Measurements from ENCODE around the gene MAP2K2.
"Not testable (repeated sequence)": the region's sequence is repeated elsewhere in the genome, so short reads cannot be mapped to it uniquely, and the experiment has no call there.

The MAP2K2 gene

DNA sequence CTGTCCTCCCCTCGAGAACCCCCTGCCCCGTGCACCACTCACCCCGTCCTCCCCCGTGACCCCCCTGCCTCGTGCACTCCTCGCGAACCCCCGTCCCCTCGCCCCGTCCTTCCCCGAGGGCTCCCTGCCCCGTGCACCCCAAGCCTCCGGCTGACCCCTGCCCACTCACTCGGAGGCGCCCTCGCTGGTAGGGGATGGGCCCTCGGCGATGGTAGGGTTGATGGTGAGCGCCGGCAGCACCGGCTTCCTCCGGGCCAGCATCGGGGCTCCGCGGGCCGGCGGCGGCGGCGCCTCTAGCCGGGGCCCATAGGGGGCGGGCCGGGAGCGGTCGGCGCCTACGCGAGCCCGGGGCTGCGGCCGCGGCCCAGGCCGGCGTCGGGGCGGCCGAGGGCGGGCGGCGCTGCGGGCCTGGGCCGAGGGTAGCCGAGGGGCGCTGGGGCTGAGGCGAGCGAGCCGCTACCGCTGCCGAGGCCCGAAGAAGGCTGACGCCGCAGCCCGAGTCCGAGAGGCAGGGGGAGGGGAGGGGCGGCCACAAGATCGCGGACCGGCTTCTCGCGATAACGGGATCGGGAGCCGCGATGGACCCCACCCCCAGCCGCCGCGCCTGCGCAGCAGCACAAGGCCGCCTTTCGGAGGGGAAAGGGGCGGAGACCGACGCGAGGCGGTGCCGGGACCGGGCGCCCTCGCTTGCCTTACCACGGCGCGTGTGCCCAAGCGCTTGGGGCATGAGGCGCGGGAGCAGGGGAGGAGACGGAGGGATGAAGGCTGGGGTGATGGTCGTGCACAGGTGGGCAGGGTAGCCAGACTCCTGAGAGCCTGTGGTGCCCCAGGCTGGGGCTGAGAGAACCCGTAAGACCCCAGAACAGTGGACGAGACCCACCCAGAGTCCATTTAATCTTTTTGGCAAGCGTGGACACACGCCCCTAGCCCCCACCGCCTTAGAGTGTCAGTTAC is at the start of gene MAP2K2:
Gene MAP2K2, minus strand, starts transcription at position 508 of the 954 bp plus-strand sequence. Its CDS starts 247 bp downstream, at position 261.
- peak; percentile 86 for DNase-seq (ENCODE audit: low read depth)
- peak within 1 kb of the TSS; percentile 85 for H3K4me3 ChIP-seq (ENCODE audit: control insufficient read depth, low read depth, low read length)
- TF ChIP-seq, protein P1, sequence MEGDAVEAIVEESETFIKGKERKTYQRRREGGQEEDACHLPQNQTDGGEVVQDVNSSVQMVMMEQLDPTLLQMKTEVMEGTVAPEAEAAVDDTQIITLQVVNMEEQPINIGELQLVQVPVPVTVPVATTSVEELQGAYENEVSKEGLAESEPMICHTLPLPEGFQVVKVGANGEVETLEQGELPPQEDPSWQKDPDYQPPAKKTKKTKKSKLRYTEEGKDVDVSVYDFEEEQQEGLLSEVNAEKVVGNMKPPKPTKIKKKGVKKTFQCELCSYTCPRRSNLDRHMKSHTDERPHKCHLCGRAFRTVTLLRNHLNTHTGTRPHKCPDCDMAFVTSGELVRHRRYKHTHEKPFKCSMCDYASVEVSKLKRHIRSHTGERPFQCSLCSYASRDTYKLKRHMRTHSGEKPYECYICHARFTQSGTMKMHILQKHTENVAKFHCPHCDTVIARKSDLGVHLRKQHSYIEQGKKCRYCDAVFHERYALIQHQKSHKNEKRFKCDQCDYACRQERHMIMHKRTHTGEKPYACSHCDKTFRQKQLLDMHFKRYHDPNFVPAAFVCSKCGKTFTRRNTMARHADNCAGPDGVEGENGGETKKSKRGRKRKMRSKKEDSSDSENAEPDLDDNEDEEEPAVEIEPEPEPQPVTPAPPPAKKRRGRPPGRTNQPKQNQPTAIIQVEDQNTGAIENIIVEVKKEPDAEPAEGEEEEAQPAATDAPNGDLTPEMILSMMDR (conservative IDR thresholded peaks at IDR 0.05; ENCODE audit: control insufficient read depth, insufficient read depth, low read depth, low read length), result no peak

DNA sequence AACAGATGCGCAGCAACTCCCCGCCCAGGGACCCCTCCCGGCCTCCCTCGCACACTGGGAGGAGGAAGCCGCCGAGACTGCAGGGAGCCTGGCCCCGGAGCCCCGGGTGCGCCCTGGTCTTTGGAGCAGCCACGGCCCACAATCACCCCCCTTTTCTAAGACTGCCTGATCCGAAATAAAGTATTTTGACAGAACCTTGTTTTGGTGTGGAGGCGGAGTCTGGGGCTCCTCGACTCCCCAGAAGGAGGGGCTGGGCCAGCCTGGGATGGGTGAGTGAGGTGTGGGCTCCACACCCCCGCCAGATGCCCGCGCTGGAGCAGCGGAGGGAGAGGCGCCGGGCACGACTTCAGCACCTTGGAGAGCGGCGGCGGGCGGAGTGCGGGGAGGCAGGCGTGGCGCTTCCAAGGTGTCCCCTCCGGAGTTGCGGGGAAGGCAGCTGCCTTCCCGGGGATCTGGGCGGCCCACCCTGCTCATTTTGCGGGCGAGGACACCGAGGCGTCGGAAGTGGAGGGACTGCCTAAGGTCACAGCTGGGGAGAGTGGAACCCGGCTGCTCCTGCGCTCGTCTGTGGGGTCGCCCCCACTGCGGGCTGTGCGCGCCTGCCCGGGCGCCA is 49.0 kb upstream of the MAP2K2 start:
- H3K4me3 ChIP-seq (ENCODE audit: control insufficient read depth, low read depth, low read length), result no peak overlapping the region
- DNase-seq (ENCODE audit: low read depth), result no peak
- TF ChIP-seq, protein P1 (conservative IDR thresholded peaks at IDR 0.05; ENCODE audit: control insufficient read depth, insufficient read depth, low read depth, low read length), result no peak

DNA sequence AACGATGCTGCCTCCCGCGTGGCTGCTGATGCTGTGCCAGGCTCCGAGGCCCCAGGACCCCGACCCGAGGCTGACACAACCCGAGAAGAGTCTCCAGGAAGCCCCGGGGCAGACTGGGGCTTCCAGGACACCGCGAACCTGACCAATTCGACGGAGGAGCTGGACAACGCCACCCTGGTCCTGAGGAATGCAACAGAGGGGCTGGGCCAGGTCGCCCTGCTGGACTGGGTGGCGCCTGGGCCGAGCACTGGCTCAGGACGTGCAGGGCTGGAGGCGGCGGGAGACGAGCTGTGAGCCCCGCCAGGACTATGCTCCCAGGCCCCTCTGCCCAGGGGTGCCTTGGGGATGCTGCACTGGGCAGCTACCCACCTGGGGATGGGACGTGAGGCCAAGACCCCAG is 47.8 kb upstream of the MAP2K2 start:
- TF ChIP-seq, protein P1 (conservative IDR thresholded peaks at IDR 0.05; ENCODE audit: control insufficient read depth, insufficient read depth, low read depth, low read length), result no peak
- DNase-seq (ENCODE audit: low read depth), result no peak
- H3K4me3 ChIP-seq (ENCODE audit: control insufficient read depth, low read depth, low read length), result no peak overlapping the region

DNA sequence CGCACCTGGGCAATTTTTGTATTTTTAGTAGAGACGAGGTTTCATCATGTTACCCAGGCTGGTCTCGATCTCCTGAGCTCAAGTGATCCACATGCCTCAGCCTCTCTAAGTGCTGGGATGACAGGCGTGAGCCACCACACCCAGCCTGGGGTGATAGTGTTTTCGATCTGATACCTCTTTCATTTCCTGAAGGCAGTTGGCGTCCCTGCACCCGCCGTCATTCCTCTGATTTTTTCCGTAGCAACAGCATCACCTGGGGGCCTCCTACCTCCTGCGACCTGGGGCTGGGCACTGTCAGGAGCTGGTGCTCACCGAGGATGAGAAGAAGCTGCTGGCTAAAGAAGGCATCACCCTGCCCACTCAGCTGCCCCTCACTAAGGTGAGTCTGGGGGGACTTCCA is 40.3 kb upstream of the MAP2K2 start:
- TF ChIP-seq, protein P1 (conservative IDR thresholded peaks at IDR 0.05; ENCODE audit: control insufficient read depth, insufficient read depth, low read depth, low read length), result no peak
- H3K4me3 ChIP-seq (ENCODE audit: control insufficient read depth, low read depth, low read length), result no peak overlapping the region
- DNase-seq (ENCODE audit: low read depth), result no peak

DNA sequence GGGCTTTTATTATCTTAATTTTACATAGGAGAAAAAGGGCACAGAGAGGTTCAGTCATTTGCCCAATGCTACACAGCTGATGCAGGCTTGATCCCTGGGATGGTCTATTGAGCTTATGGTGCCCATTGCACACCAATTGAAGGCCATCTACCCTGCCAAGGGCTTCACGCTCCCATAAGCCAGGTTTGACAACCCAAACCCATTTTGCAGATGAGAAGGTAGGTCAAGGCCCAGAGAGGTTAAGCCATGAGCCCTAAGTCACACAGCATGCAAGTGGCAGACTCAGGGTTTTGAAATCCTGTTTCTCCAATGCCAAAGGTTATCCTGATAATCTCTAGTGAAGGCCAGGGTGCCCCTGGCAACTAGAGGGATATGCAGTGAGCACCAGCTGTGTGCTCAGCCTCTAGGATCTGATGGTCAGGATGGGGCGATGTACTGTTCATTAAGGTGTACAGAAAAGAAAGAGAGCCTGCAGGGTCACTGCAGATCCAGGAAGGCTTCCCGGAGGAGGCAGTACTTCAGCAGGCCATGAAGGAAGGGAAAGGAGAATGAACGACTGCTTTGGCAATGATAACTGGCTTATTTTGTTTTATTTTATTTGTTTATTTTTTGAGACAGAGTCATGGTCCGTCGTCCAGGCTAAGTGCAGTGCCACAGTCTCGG is 37.6 kb upstream of the MAP2K2 start:
- no peak for DNase-seq (ENCODE audit: low read depth)
- no peak overlapping the region for H3K4me3 ChIP-seq (ENCODE audit: control insufficient read depth, low read depth, low read length)
- TF ChIP-seq, protein P1 (conservative IDR thresholded peaks at IDR 0.05; ENCODE audit: control insufficient read depth, insufficient read depth, low read depth, low read length), result no peak

DNA sequence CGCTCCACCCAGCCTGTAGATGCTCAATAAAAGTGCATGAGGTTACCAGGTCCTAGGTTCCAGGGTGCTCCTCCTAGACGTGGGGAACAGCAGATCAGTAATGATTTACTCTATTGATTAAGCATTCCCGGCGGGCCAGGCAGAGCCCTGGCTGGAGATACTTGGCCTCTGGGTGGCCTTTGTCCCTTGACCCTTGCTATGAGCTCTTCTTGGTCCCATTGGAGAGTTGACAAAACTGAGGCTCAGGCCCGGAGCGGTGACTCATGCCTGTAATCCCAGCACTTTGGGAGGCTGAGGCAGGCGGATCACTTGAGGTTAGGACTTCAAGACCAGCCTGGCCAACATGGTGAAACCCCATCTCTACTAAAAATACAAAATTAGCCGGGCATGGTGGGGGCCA is 34.0 kb upstream of the MAP2K2 start:
- DNase-seq (ENCODE audit: low read depth), result not testable (repeated sequence)

DNA sequence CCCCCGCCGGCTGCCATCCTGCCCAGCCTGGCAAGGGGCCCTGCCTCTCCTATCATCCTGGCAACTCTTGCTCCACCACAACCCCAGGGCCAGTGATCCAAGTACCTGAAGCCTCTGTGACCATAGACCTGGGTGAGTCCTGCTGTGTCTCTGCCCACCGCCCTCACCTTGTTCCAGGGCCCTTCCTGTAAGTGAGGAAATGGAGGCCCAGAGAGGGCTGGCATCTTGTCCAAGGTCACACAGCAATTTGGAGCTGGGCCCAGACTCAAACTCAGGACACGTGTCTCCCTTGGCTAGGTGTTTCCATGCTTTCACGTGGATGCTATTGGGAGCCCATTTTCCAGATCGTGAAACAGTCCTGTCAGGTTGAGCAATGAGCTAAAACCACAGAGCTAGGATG is 33.2 kb upstream of the MAP2K2 start:
- no peak overlapping the region for H3K4me3 ChIP-seq (ENCODE audit: control insufficient read depth, low read depth, low read length)
- TF ChIP-seq, protein P1 (conservative IDR thresholded peaks at IDR 0.05; ENCODE audit: control insufficient read depth, insufficient read depth, low read depth, low read length), result no peak
- no peak for DNase-seq (ENCODE audit: low read depth)

More for the DNA sequence above, 34.0 kb upstream of the MAP2K2 start:
- H3K4me3 ChIP-seq (ENCODE audit: control insufficient read depth, low read depth, low read length), result not testable (repeated sequence)

Data from fibroblast of mammary gland (primary cell).